ENCODE measurements around the gene ASS1.

- no peak for TF ChIP-seq CTCF (IDR thresholded peaks at IDR 0.05)
- TF ChIP-seq POLR2A (IDR thresholded peaks at IDR 0.05) = no peak
- TF ChIP-seq EP300 (IDR thresholded peaks at IDR 0.05; ENCODE audit: low read depth) = no peak
Observed at GRCh38 chr9:130527651-130528310, 83.0 kb downstream of the ASS1 start.

Data from transverse colon (tissue), 3 donors.